Activated CD8-positive, alpha-beta T cell treated with anti-CD3 and anti-CD28 coated beads for 36 hours (primary cell): Measurements from ENCODE around the gene USP13. TPM values are rescaled to one million over a fixed set of nuclear protein-coding genes. Genes with fewer than 3 reads are reported as not detected.

Source experiments
- ATAC-seq: fragments of 200-7000 bp; cut with Tn5 transposase; one replicate; pipeline ENCODE4 v1.10.0; 2021; ENCODE audit warnings: mild to moderate bottlenecking, moderate library complexity
- CTCF ChIA-PET: fragments of 350-600 bp; sonication (Branson Sonifier 250); formaldehyde crosslinking; loops from one replicate; lab custom pipeline; 2021; ENCODE audit warnings: antibody characterized with exemption; lab: Charles Lee
- POLR2A ChIA-PET: fragments of 350-600 bp; sonication (Branson Sonifier 250); formaldehyde crosslinking; loops from one replicate; lab custom pipeline; 2021; ENCODE audit warnings: antibody characterized with exemption; lab: Charles Lee
- DNase-seq: peaks from one replicate; pipeline ENCODE4 v3.0.0-alpha.2; 2020
- H3K27ac Mint-ChIP-seq: one replicate; pipeline ENCODE4 v1.8.0; 2021; ENCODE audit warnings: mild to moderate bottlenecking, mixed read lengths
- H3K27me3 Mint-ChIP-seq: one replicate; pipeline ENCODE4 v1.8.0; 2021; ENCODE audit warnings: mixed read lengths
- H3K36me3 Mint-ChIP-seq: one replicate; pipeline ENCODE4 v1.8.0; 2021; ENCODE audit warnings: low read depth, mixed read lengths
- H3K4me1 Mint-ChIP-seq: one replicate; pipeline ENCODE4 v1.8.0; 2021; ENCODE audit warnings: low read depth, mixed read lengths
- H3K4me3 Mint-ChIP-seq: one replicate; pipeline ENCODE4 v1.8.0; 2021; ENCODE audit warnings: mild to moderate bottlenecking, moderate library complexity, mixed read lengths
- H3K9me3 Mint-ChIP-seq: one replicate; pipeline ENCODE4 v1.8.0; 2021; ENCODE audit warnings: mixed read lengths
- intact Hi-C: fragments of 100-400 bp; cut with micrococcal nuclease; formaldehyde crosslinking; loops from one replicate; pipeline ENCODE4 v1.10.0; 2022
- total RNA-seq, 2 experiments: library from RNA; stranded (reverse); gene quantifications; one replicate each; pipeline ENCODE4 v1.2.3, GENCODE V29; 2021
- TF ChIP-seq, protein P1 (sequence below): fragments of 200-600 bp; IDR thresholded peaks from one replicate; pipeline ENCODE4 v1.8.0; 2022; ENCODE audit warnings: antibody characterized with exemption, mild to moderate bottlenecking

Gene USP13
- total RNA-seq, 2 experiments from 2014 or later, result 9.6 to 11.7 TPM

DNA sequence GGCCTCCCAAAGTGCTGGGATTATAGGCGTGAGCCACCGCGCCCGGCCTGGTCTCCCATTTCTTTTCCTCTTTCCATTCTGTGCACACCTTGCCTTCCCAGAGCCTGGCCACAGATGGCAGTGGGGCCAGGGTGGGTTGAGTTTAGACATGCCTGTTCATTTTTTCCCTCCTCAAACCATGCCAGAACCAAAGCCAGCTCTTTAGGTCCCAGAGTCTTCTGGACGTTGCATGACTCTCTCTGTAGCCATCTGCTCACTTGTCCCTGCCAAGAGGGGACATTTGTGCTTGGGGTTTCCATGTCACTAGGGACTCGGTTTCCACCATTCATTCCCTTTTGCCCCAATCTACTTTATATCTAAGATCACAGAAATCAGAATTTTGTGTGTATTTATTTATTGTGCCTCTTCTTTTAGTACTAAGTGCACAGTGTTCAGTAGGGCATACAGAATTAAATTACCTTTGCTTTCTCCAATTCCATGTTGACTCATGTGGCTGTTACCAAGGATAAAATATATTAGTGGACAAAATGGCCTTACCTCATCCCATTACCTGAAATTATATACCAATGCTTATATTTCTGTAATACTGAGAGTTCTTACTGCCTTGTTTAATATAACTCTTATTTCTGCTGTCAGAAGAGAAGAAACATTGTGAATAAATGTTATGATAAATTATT, 49.6 kb downstream of the USP13 start:
- peaks cover 3% of the 10 kb centered on the region for H3K4me1 Mint-ChIP-seq
- TF ChIP-seq, protein P1, sequence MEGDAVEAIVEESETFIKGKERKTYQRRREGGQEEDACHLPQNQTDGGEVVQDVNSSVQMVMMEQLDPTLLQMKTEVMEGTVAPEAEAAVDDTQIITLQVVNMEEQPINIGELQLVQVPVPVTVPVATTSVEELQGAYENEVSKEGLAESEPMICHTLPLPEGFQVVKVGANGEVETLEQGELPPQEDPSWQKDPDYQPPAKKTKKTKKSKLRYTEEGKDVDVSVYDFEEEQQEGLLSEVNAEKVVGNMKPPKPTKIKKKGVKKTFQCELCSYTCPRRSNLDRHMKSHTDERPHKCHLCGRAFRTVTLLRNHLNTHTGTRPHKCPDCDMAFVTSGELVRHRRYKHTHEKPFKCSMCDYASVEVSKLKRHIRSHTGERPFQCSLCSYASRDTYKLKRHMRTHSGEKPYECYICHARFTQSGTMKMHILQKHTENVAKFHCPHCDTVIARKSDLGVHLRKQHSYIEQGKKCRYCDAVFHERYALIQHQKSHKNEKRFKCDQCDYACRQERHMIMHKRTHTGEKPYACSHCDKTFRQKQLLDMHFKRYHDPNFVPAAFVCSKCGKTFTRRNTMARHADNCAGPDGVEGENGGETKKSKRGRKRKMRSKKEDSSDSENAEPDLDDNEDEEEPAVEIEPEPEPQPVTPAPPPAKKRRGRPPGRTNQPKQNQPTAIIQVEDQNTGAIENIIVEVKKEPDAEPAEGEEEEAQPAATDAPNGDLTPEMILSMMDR, result no peak
- no peak overlapping the region for H3K4me3 Mint-ChIP-seq
- no peaks in the 10 kb centered on the region for H3K27me3 Mint-ChIP-seq
- CTCF ChIA-PET, result no interaction called here
- intact Hi-C loops, result no loop called here
- ATAC-seq (no peak), DNase-seq (no peak)
- peaks cover 3% of the 10 kb centered on the region for H3K36me3 Mint-ChIP-seq
- no peaks in the 10 kb centered on the region for H3K9me3 Mint-ChIP-seq
- POLR2A ChIA-PET, result no interaction called here
- H3K27ac Mint-ChIP-seq, result no peak overlapping the region

- Mint-ChIP-seq H3K9me3 (no peaks in the 10 kb centered on the region), H3K27me3 (no peaks in the 10 kb centered on the region), H3K4me3 (no peak overlapping the region), H3K36me3 (peaks cover 5% of the 10 kb centered on the region), H3K27ac (no peak overlapping the region), H3K4me1 (peaks cover 3% of the 10 kb centered on the region)
- intact Hi-C loops, result no loop called here
- no peak for ATAC-seq
- ChIA-PET POLR2A (interaction anchor here (0.7 kb wide), 1 partner anchor 1277 kb away, joined by 3 read pairs; no protein-coding TSS in a partner anchor), CTCF (interaction anchor here (1.1 to 1.2 kb wide), 3 partner anchors 11 to 54 kb away, joined by 3 to 5 read pairs (median 4); no protein-coding TSS in a partner anchor)
- TF ChIP-seq, protein P1, result no peak
- no peak for DNase-seq
These were observed 51.0 kb downstream of the USP13 start for GRCh38 chr3:179703816-179704215.

DNA sequence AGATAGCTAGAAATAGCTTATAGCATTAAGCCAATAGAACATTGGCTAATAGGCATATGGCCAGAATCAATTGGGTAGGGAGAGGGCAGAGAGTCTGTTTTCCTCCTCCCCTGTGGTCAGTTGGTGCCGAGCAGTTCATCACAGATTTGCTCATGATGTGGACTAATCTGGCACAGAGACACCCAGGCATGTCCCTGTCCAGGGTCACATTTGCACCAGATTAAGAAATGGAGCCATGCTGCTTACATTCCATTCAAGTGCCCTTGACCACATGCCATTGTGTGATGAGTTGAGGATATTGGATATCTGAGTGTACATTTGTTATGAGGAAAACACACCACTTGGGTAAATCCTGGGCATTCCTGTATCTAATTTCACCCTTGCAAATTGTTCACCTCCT, 53.4 kb downstream of the USP13 start:
- no peak overlapping the region for H3K4me3 Mint-ChIP-seq
- ATAC-seq (no peak), DNase-seq (no peak)
- H3K27me3 Mint-ChIP-seq, result no peaks in the 10 kb centered on the region
- no peaks in the 10 kb centered on the region for H3K4me1 Mint-ChIP-seq
- no peak overlapping the region for H3K27ac Mint-ChIP-seq
- intact Hi-C loops, result no loop called here
- TF ChIP-seq, protein P1, result no peak
- ChIA-PET POLR2A (no interaction called here), CTCF (interaction anchor here (1.2 kb wide), 1 partner anchor 10 kb away, joined by 3 read pairs; no protein-coding TSS in a partner anchor)
- H3K36me3 Mint-ChIP-seq, result peaks cover 9% of the 10 kb centered on the region
- H3K9me3 Mint-ChIP-seq, result no peaks in the 10 kb centered on the region

DNA sequence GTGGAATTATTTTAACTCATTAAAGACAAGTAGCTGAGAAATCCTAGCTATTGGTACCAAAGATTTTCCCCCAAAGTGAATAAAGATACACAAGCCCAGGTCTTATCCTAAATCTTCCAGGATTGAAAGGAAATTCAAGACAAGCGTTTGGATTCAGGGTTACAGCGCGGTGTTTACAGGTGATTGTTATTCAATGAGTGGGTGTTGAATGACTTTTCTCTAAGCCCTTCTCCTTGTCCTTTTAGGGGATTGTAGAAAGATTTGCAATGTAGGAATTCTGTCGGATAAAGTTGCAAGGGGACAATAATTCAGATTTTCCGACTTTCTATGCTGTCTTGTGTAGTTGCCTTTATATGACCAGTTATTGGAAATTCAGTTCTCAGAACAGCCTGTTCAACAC, 57.2 kb downstream of the USP13 start:
- H3K36me3 Mint-ChIP-seq, result peaks cover 5% of the 10 kb centered on the region
- ChIA-PET POLR2A (no interaction called here), CTCF (no interaction called here)
- no peak overlapping the region for H3K4me3 Mint-ChIP-seq
- DNase-seq, result no peak
- no peak overlapping the region for H3K27ac Mint-ChIP-seq
- no peak for ATAC-seq
- no peaks in the 10 kb centered on the region for H3K9me3 Mint-ChIP-seq
- intact Hi-C loops, result no loop called here
- TF ChIP-seq, protein P1, result no peak
- H3K4me1 Mint-ChIP-seq, result no peaks in the 10 kb centered on the region
- no peaks in the 10 kb centered on the region for H3K27me3 Mint-ChIP-seq

DNA sequence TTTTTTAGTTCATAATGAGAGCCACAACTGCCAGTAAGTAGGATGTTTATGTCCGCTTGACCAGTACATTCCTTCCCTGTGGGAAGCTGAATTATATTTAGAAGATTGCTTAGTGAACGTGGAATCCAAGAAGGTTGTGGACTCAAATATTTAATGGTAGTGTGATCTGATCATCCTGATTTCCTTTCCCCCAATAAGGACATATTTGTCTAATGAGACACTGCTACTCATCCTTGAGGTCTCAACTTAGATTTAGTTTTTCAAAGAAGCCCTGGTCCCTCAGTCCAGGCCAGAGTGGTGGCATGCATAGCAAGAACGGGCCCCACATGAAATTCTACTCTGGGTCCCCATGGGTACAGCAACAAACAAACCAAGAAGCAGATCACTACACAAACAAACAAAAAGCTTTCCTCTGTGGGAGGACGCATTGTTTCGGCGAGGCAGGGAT, 60.8 kb downstream of the USP13 start:
- ATAC-seq (no peak), DNase-seq (no peak)
- POLR2A ChIA-PET, result no interaction called here
- TF ChIP-seq, protein P1, result no peak
- Mint-ChIP-seq H3K9me3 (no peaks in the 10 kb centered on the region), H3K4me3 (no peak overlapping the region), H3K27me3 (no peaks in the 10 kb centered on the region), H3K27ac (no peak overlapping the region), H3K36me3 (peaks cover 4% of the 10 kb centered on the region), H3K4me1 (no peaks in the 10 kb centered on the region)
- intact Hi-C loops, result no loop called here
- CTCF ChIA-PET, result no interaction called here
